Neural progenitor cell (in vitro differentiated cells): Measurements from ENCODE around the gene IGF1. TPM values are rescaled to one million over a fixed set of nuclear protein-coding genes. Genes with fewer than 3 reads are reported as not detected.

Source experiments
- DNase-seq: peaks from one replicate; pipeline ENCODE4 v3.0.0-alpha.2; 2016; ENCODE audit warnings: low spot score
- H2AFZ ChIP-seq: fragments of 200-600 bp; sonication (generic); replicated peaks from 2 replicates; pipeline ENCODE4 v1.6.1; 2016; ENCODE audit warnings: antibody characterized with exemption
- H3F3A ChIP-seq: fragments of 200-600 bp; sonication (generic); 2 replicates; pipeline ENCODE4 v1.6.1; 2016; ENCODE audit warnings: antibody characterized with exemption, low read depth
- H3K27ac ChIP-seq: fragments of 200-600 bp; sonication (generic); 2 replicates; pipeline ENCODE4 v1.5.1; 2016; ENCODE audit warnings: mild to moderate bottlenecking
- H3K27me3 ChIP-seq: fragments of 200-600 bp; sonication (generic); 2 replicates; pipeline ENCODE4 v1.6.1; 2016; ENCODE audit warnings: mild to moderate bottlenecking, moderate library complexity
- H3K36me3 ChIP-seq: fragments of 200-600 bp; sonication (generic); 2 replicates; pipeline ENCODE4 v1.5.1; 2016
- H3K4me1 ChIP-seq: fragments of 200-600 bp; sonication (generic); 2 replicates; pipeline ENCODE4 v1.6.1; 2016; ENCODE audit warnings: mixed run types
- H3K4me2 ChIP-seq: fragments of 200-600 bp; sonication (generic); 2 replicates; pipeline ENCODE4 v1.6.1; 2016
- H3K4me3 ChIP-seq: fragments of 200-600 bp; sonication (generic); 2 replicates; pipeline ENCODE4 v1.5.1; 2016
- H3K79me2 ChIP-seq: fragments of 200-600 bp; sonication (generic); 2 replicates; pipeline ENCODE4 v1.6.1; 2016; ENCODE audit warnings: low read depth
- H3K9ac ChIP-seq: fragments of 200-600 bp; sonication (generic); 2 replicates; pipeline ENCODE4 v1.6.1; 2016
- H3K9me3 ChIP-seq: fragments of 200-600 bp; sonication (generic); 2 replicates; pipeline ENCODE4 v1.5.1; 2016; ENCODE audit warnings: low read depth
- H4K20me1 ChIP-seq: fragments of 200-600 bp; sonication (generic); 2 replicates; pipeline ENCODE4 v1.6.1; 2016; ENCODE audit warnings: low read depth
- H3K27ac Mint-ChIP-seq: 3 replicates; pipeline ENCODE4 v1.8.0; 2021; ENCODE audit warnings: mixed read lengths
- H3K27me3 Mint-ChIP-seq: 2 replicates; pipeline ENCODE4 v1.8.0; 2022; ENCODE audit warnings: low read depth, mild to moderate bottlenecking, inconsistent platforms, moderate library complexity, mixed read lengths; ENCODE audit not compliant: insufficient read depth
- H3K36me3 Mint-ChIP-seq: 3 replicates; pipeline ENCODE4 v1.8.0; 2021; ENCODE audit warnings: mixed read lengths
- H3K4me1 Mint-ChIP-seq: 3 replicates; pipeline ENCODE4 v1.8.0; 2021; ENCODE audit warnings: mixed read lengths
- H3K4me3 Mint-ChIP-seq: 3 replicates; pipeline ENCODE4 v1.8.0; 2021; ENCODE audit warnings: mild to moderate bottlenecking, moderate library complexity, mixed read lengths
- H3K9me3 Mint-ChIP-seq: 3 replicates; pipeline ENCODE4 v1.8.0; 2020; ENCODE audit warnings: mixed read lengths
- EZH2 ChIP-seq: fragments of 200-600 bp; sonication (generic); IDR thresholded peaks from 2 replicates; pipeline ENCODE4 v1.6.1; 2017; ENCODE audit warnings: antibody characterized with exemption, mild to moderate bottlenecking, moderate library complexity
- EZH2phosphoT487 ChIP-seq: fragments of 200-600 bp; sonication (generic); IDR thresholded peaks from 2 replicates; pipeline ENCODE4 v1.6.1; 2017; ENCODE audit warnings: antibody characterized with exemption
- total RNA-seq: library from RNA; depleted of rRNA; stranded (reverse); fragments of >200 nt; gene quantifications from 2 replicates; pipeline ENCODE4 v1.2.3, GENCODE V29; 2015; ENCODE audit warnings: low replicate concordance
- TF ChIP-seq, protein P1 (sequence below): fragments of 200-600 bp; sonication (generic); IDR thresholded peaks from 2 replicates; pipeline ENCODE4 v1.5.1; 2017; ENCODE audit warnings: antibody characterized with exemption, mild to moderate bottlenecking

The IGF1 gene
- total RNA-seq, 1 donor from 2014 or later = not detected

GRCh38 chr12:102468261-102468915, 12.0 kb downstream of the IGF1 start:
- no peaks in the 10 kb centered on the region for H3F3A ChIP-seq
- no peaks in the 10 kb centered on the region for H3K4me1 ChIP-seq
- Mint-ChIP-seq H3K36me3 (no peaks in the 10 kb centered on the region), H3K4me1 (no peaks in the 10 kb centered on the region), H3K27me3 (peaks cover 3% of the 10 kb centered on the region), H3K9me3 (no peaks in the 10 kb centered on the region), H3K4me3 (no peak overlapping the region), H3K27ac (no peak overlapping the region)
- H3K79me2 ChIP-seq = no peaks in the 10 kb centered on the region
- H3K9ac ChIP-seq = no peak overlapping the region
- H3K27ac ChIP-seq = no peak overlapping the region
- no peaks in the 10 kb centered on the region for H3K36me3 ChIP-seq
- H3K4me2 ChIP-seq = no peak overlapping the region
- no peak overlapping the region for H2AFZ ChIP-seq
- TF ChIP-seq, protein P1, sequence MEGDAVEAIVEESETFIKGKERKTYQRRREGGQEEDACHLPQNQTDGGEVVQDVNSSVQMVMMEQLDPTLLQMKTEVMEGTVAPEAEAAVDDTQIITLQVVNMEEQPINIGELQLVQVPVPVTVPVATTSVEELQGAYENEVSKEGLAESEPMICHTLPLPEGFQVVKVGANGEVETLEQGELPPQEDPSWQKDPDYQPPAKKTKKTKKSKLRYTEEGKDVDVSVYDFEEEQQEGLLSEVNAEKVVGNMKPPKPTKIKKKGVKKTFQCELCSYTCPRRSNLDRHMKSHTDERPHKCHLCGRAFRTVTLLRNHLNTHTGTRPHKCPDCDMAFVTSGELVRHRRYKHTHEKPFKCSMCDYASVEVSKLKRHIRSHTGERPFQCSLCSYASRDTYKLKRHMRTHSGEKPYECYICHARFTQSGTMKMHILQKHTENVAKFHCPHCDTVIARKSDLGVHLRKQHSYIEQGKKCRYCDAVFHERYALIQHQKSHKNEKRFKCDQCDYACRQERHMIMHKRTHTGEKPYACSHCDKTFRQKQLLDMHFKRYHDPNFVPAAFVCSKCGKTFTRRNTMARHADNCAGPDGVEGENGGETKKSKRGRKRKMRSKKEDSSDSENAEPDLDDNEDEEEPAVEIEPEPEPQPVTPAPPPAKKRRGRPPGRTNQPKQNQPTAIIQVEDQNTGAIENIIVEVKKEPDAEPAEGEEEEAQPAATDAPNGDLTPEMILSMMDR = no peak
- no peak for TF ChIP-seq EZH2phosphoT487
- no peak for TF ChIP-seq EZH2
- no peaks in the 10 kb centered on the region for H3K9me3 ChIP-seq
- DNase-seq = no peak
- no peak overlapping the region for H3K4me3 ChIP-seq
- no peaks in the 10 kb centered on the region for H4K20me1 ChIP-seq
- no peaks in the 10 kb centered on the region for H3K27me3 ChIP-seq

DNA sequence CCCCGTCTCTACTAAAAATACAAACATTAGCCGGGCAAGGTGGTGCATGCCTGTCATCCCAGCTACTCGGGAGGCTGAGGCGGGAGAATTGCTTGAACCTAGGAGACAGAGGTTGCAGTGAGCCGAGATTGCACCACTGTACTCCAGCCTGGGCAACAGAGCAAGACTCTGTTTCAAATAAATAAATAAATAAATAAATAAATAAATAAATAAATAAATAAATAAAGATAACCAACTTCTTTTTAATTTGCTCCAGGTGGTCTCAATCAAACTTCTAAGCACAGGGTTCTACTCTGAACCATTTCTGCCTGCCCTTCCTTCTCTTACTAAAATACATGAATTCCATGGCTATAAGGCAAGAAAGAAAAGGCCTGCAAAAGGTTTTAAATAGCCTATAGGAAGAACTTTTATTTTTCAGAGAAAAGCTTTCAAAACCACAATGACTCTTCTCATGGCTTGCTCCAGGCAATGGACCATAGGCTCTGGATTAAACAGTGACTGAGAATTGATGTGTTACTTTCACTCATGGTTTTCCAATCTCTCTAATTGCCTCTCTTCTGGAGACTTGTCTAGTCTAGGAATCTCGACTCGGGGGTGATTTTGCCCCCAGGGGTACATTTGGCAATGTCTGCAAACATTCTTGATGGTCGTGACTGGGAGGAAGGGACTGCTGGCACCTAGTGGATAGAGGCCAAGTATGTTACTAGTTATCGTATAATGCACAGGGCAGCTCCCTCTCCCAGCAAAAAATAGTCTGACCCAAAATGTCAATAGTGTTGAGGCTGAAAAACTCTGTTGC, 14.4 kb downstream of the IGF1 start:
- no peak overlapping the region for H3K4me3 ChIP-seq
- Mint-ChIP-seq H3K27ac (no peak overlapping the region), H3K4me3 (no peak overlapping the region), H3K27me3 (peaks cover 3% of the 10 kb centered on the region), H3K36me3 (no peaks in the 10 kb centered on the region), H3K9me3 (no peaks in the 10 kb centered on the region), H3K4me1 (no peaks in the 10 kb centered on the region)
- TF ChIP-seq EZH2phosphoT487 = no peak
- TF ChIP-seq EZH2 = no peak
- TF ChIP-seq, protein P1 = no peak
- H3K9ac ChIP-seq = no peak overlapping the region
- H4K20me1 ChIP-seq = no peaks in the 10 kb centered on the region
- no peak overlapping the region for H2AFZ ChIP-seq
- no peak overlapping the region for H3K4me2 ChIP-seq
- no peaks in the 10 kb centered on the region for H3F3A ChIP-seq
- no peaks in the 10 kb centered on the region for H3K27me3 ChIP-seq
- no peak for DNase-seq
- no peaks in the 10 kb centered on the region for H3K4me1 ChIP-seq
- H3K9me3 ChIP-seq = no peaks in the 10 kb centered on the region
- no peaks in the 10 kb centered on the region for H3K79me2 ChIP-seq
- no peak overlapping the region for H3K27ac ChIP-seq
- no peaks in the 10 kb centered on the region for H3K36me3 ChIP-seq

DNA sequence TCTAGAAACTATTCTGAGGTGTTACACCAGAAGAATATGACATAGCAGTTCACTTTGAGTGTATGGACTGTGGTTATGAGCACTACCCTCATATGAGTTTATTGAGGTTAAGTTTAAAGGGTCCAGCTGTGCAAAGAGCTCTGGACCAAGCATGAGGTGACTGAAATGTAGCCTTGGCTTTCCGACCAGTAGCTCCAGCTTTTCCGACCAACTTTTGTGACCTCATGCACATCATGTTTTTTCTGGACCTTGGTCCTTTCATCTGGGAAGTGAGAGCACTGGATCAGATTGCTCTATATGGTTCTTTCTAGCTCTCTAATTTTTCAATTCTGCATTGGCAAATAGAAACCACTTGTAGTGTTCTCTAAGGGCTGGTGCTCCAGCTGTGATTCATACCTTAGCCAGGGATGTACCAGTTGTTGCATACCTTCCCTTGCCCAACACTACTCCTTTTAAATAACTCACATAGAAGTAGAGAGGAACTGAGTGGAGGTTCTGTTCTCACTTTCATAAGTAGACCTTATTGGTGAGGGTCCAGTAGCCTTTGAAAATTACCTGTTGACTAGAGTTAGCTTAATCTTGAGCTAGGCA, 16.6 kb downstream of the IGF1 start:
- Histone ChIP-seq H4K20me1 (no peaks in the 10 kb centered on the region), H3K4me3 (no peak overlapping the region), H2AFZ (no peak overlapping the region), H3K9ac (no peak overlapping the region), H3K27ac (no peak overlapping the region), H3K9me3 (no peaks in the 10 kb centered on the region), H3K4me1 (no peaks in the 10 kb centered on the region), H3K36me3 (no peaks in the 10 kb centered on the region), H3K79me2 (no peaks in the 10 kb centered on the region), H3K27me3 (no peaks in the 10 kb centered on the region), H3F3A (no peaks in the 10 kb centered on the region), H3K4me2 (no peak overlapping the region)
- DNase-seq = no peak
- Mint-ChIP-seq H3K36me3 (no peaks in the 10 kb centered on the region), H3K4me1 (no peaks in the 10 kb centered on the region), H3K9me3 (no peaks in the 10 kb centered on the region), H3K27ac (no peak overlapping the region), H3K4me3 (no peak overlapping the region), H3K27me3 (no peaks in the 10 kb centered on the region)
- TF ChIP-seq, protein P1 = no peak
- TF ChIP-seq EZH2phosphoT487 = no peak
- no peak for TF ChIP-seq EZH2
